WTC11 (cell line): ENCODE results near the gene IPPK. TPM values are rescaled to one million over a fixed set of nuclear protein-coding genes. Genes with fewer than 3 reads are reported as not detected.

Experiments used
- ATAC-seq: fragments of 200-7000 bp; cut with Tn5 transposase; 2 replicates; pipeline ENCODE4 v1.10.0; 2021; ENCODE audit warnings: mild to moderate bottlenecking, moderate library complexity
- CTCF ChIA-PET: fragments of 300-600 bp; sonication (Branson Sonifier 250); formaldehyde crosslinking; loops from one replicate; lab custom pipeline; 2021; ENCODE audit warnings: antibody characterized with exemption; lab: Charles Lee
- POLR2A ChIA-PET: fragments of 350-600 bp; sonication (Branson Sonifier 250); formaldehyde crosslinking; loops from one replicate; lab custom pipeline; 2021; ENCODE audit warnings: antibody characterized with exemption; lab: Charles Lee
- DNase-seq: peaks from one replicate; pipeline ENCODE4 v3.0.0; 2021; ENCODE audit warnings: low spot score
- H3K27ac Mint-ChIP-seq: 2 replicates; pipeline ENCODE4 v1.8.0; 2021; ENCODE audit warnings: mixed read lengths
- H3K27me3 Mint-ChIP-seq: 2 replicates; pipeline ENCODE4 v1.8.0; 2021; ENCODE audit warnings: low read depth, mild to moderate bottlenecking, moderate library complexity, mixed read lengths
- H3K36me3 Mint-ChIP-seq: 2 replicates; pipeline ENCODE4 v1.8.0; 2021; ENCODE audit warnings: mixed read lengths
- H3K4me1 Mint-ChIP-seq: 2 replicates; pipeline ENCODE4 v1.8.0; 2022; ENCODE audit warnings: mixed read lengths
- H3K4me3 Mint-ChIP-seq: 2 replicates; pipeline ENCODE4 v1.8.0; 2021; ENCODE audit warnings: mild to moderate bottlenecking, moderate library complexity, mixed read lengths
- H3K9me3 Mint-ChIP-seq: 2 replicates; pipeline ENCODE4 v1.8.0; 2021; ENCODE audit warnings: mixed read lengths
- E2F1 ChIP-seq: sonication (generic); formaldehyde crosslinking; IDR thresholded peaks from 2 replicates; pipeline ENCODE4 v1.8.0; 2022; ENCODE audit warnings: mild to moderate bottlenecking, missing genetic modification reagents
- FOXK1 ChIP-seq: sonication (generic); formaldehyde crosslinking; IDR thresholded peaks from 2 replicates; pipeline ENCODE4 v1.8.0; 2022; ENCODE audit warnings: mild to moderate bottlenecking, moderate library complexity, missing genetic modification reagents
- GTF2I ChIP-seq: fragments of 250-450 bp; sonication (Bioruptor Pico); conservative IDR thresholded peaks from 2 replicates; pipeline ENCODE4 v1.4.0; 2021; ENCODE audit warnings: mild to moderate bottlenecking
- HMGXB4 ChIP-seq: sonication (generic); formaldehyde crosslinking; IDR thresholded peaks from 2 replicates; pipeline ENCODE4 v1.8.1; 2023; ENCODE audit warnings: mild to moderate bottlenecking, moderate library complexity, missing genetic modification reagents
- MAX ChIP-seq: sonication (generic); formaldehyde crosslinking; IDR thresholded peaks from 2 replicates; pipeline ENCODE4 v1.8.0; 2022; ENCODE audit warnings: mild to moderate bottlenecking, missing genetic modification reagents
- PRRX2 ChIP-seq: fragments of 250-450 bp; sonication (Bioruptor Pico); IDR thresholded peaks from 2 replicates; pipeline ENCODE4 v1.8.0; 2021; ENCODE audit warnings: mild to moderate bottlenecking
- RELA ChIP-seq: sonication (generic); formaldehyde crosslinking; IDR thresholded peaks from 2 replicates; pipeline ENCODE4 v1.8.1; 2022; ENCODE audit warnings: missing genetic modification reagents, mild to moderate bottlenecking, borderline replicate concordance
- SOX15 ChIP-seq: fragments of 250-450 bp; sonication (Bioruptor Pico); IDR thresholded peaks from 2 replicates; pipeline ENCODE4 v1.9.0; 2021; ENCODE audit warnings: mild to moderate bottlenecking
- TP53 ChIP-seq: sonication (generic); formaldehyde crosslinking; IDR thresholded peaks from 2 replicates; pipeline ENCODE4 v1.8.1; 2023; ENCODE audit warnings: mild to moderate bottlenecking, missing genetic modification reagents
- ZNF138 ChIP-seq: sonication (generic); formaldehyde crosslinking; conservative IDR thresholded peaks from 2 replicates; pipeline ENCODE4 v1.8.1; 2022; ENCODE audit warnings: mild to moderate bottlenecking, moderate library complexity, missing genetic modification reagents
- ZNF263 ChIP-seq: sonication (generic); formaldehyde crosslinking; IDR thresholded peaks from 2 replicates; pipeline ENCODE4 v1.8.1; 2022; ENCODE audit warnings: low read depth, mild to moderate bottlenecking, moderate library complexity, missing genetic modification reagents
- ZNF396 ChIP-seq: fragments of 250-450 bp; sonication (Bioruptor Pico); IDR thresholded peaks from 2 replicates; pipeline ENCODE4 v1.8.0; 2021; ENCODE audit warnings: mild to moderate bottlenecking, moderate library complexity, borderline replicate concordance
- ZNF416 ChIP-seq: fragments of 250-450 bp; sonication (Bioruptor Pico); IDR thresholded peaks from 2 replicates; pipeline ENCODE4 v1.9.0; 2021; ENCODE audit warnings: mild to moderate bottlenecking, inconsistent platforms
- ZNF423 ChIP-seq: fragments of 250-450 bp; sonication (Bioruptor Pico); IDR thresholded peaks from 2 replicates; pipeline ENCODE4 v2.1.2; 2022; ENCODE audit warnings: mild to moderate bottlenecking, moderate library complexity
- ZNF425 ChIP-seq: fragments of 250-450 bp; sonication (Bioruptor Pico); conservative IDR thresholded peaks from 2 replicates; pipeline ENCODE4 v1.9.0; 2021; ENCODE audit warnings: mild to moderate bottlenecking
- ZNF671 ChIP-seq: fragments of 250-450 bp; sonication (Bioruptor Pico); IDR thresholded peaks from 2 replicates; pipeline ENCODE4 v1.8.0; 2021; ENCODE audit warnings: mild to moderate bottlenecking
- total RNA-seq: library from RNA; stranded (reverse); gene quantifications from 3 replicates; pipeline ENCODE4 v1.2.3, GENCODE V29; 2021
- TF ChIP-seq, protein P1 (sequence below): sonication (generic); formaldehyde crosslinking; conservative IDR thresholded peaks from 2 replicates; pipeline ENCODE4 v1.8.1; 2023; ENCODE audit warnings: mild to moderate bottlenecking, low read depth, missing genetic modification reagents, moderate library complexity
- TF ChIP-seq, protein P2 (sequence below): sonication (generic); formaldehyde crosslinking; IDR thresholded peaks from 2 replicates; pipeline ENCODE4 v1.8.0; 2022; ENCODE audit warnings: mild to moderate bottlenecking, missing genetic modification reagents
- TF ChIP-seq, protein P3 (sequence below): fragments of 250-450 bp; sonication (Bioruptor Pico); IDR thresholded peaks from 2 replicates; pipeline ENCODE4 v1.8.0; 2021; ENCODE audit warnings: mild to moderate bottlenecking
- TF ChIP-seq, protein P4 (sequence below): fragments of 250-450 bp; sonication (Bioruptor Pico); IDR thresholded peaks from 2 replicates; pipeline ENCODE4 v1.9.0; 2021; ENCODE audit warnings: mild to moderate bottlenecking
- TF ChIP-seq, protein P5 (sequence below): sonication (generic); formaldehyde crosslinking; conservative IDR thresholded peaks from 2 replicates; pipeline ENCODE4 v1.8.1; 2022; ENCODE audit warnings: mild to moderate bottlenecking, missing genetic modification reagents

Gene IPPK
- total RNA-seq, 1 experiment from 2014 or later = 8.6 TPM

DNA sequence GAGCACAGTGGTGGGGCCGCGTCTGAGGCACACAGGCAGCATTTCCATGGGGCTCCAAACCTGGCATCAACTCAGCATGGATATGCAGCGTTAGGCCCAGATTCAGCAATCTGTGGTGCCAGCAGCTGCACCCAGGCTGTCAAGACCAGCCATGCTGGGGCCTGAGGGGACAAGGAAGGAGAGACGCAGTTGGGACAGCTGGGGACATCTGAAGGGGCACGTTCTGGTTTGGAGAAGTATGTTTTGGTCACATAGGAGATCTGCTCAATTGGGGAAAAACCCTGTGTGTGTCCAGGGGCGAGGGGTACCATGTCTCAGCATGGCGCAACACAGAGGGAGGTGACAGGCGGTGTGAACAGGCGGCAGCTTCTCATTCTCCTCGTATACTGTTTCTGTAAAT, 67.5 kb downstream of the IPPK start:
- DNase-seq (no peak), ATAC-seq (no peak)
- H3K9me3 Mint-ChIP-seq = peaks cover 21% of the 10 kb centered on the region
- H3K36me3 Mint-ChIP-seq = peaks cover 17% of the 10 kb centered on the region
- TF ChIP-seq SOX15 (no peak), ZNF138 (CRISPR knock-in tag) (no peak), RELA (no peak), ZNF396 (CRISPR knock-in tag) (no peak), FOXK1 (CRISPR knock-in tag) (no peak)
- TF ChIP-seq, protein P1, sequence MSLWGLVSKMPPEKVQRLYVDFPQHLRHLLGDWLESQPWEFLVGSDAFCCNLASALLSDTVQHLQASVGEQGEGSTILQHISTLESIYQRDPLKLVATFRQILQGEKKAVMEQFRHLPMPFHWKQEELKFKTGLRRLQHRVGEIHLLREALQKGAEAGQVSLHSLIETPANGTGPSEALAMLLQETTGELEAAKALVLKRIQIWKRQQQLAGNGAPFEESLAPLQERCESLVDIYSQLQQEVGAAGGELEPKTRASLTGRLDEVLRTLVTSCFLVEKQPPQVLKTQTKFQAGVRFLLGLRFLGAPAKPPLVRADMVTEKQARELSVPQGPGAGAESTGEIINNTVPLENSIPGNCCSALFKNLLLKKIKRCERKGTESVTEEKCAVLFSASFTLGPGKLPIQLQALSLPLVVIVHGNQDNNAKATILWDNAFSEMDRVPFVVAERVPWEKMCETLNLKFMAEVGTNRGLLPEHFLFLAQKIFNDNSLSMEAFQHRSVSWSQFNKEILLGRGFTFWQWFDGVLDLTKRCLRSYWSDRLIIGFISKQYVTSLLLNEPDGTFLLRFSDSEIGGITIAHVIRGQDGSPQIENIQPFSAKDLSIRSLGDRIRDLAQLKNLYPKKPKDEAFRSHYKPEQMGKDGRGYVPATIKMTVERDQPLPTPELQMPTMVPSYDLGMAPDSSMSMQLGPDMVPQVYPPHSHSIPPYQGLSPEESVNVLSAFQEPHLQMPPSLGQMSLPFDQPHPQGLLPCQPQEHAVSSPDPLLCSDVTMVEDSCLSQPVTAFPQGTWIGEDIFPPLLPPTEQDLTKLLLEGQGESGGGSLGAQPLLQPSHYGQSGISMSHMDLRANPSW (CRISPR knock-in tag) = no peak
- TF ChIP-seq, protein P2, sequence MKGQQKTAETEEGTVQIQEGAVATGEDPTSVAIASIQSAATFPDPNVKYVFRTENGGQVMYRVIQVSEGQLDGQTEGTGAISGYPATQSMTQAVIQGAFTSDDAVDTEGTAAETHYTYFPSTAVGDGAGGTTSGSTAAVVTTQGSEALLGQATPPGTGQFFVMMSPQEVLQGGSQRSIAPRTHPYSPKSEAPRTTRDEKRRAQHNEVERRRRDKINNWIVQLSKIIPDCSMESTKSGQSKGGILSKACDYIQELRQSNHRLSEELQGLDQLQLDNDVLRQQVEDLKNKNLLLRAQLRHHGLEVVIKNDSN (CRISPR knock-in tag) = no peak
- TF ChIP-seq, protein P3, sequence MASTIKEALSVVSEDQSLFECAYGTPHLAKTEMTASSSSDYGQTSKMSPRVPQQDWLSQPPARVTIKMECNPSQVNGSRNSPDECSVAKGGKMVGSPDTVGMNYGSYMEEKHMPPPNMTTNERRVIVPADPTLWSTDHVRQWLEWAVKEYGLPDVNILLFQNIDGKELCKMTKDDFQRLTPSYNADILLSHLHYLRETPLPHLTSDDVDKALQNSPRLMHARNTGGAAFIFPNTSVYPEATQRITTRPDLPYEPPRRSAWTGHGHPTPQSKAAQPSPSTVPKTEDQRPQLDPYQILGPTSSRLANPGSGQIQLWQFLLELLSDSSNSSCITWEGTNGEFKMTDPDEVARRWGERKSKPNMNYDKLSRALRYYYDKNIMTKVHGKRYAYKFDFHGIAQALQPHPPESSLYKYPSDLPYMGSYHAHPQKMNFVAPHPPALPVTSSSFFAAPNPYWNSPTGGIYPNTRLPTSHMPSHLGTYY (CRISPR knock-in tag) = no peak
- TF ChIP-seq, protein P4, sequence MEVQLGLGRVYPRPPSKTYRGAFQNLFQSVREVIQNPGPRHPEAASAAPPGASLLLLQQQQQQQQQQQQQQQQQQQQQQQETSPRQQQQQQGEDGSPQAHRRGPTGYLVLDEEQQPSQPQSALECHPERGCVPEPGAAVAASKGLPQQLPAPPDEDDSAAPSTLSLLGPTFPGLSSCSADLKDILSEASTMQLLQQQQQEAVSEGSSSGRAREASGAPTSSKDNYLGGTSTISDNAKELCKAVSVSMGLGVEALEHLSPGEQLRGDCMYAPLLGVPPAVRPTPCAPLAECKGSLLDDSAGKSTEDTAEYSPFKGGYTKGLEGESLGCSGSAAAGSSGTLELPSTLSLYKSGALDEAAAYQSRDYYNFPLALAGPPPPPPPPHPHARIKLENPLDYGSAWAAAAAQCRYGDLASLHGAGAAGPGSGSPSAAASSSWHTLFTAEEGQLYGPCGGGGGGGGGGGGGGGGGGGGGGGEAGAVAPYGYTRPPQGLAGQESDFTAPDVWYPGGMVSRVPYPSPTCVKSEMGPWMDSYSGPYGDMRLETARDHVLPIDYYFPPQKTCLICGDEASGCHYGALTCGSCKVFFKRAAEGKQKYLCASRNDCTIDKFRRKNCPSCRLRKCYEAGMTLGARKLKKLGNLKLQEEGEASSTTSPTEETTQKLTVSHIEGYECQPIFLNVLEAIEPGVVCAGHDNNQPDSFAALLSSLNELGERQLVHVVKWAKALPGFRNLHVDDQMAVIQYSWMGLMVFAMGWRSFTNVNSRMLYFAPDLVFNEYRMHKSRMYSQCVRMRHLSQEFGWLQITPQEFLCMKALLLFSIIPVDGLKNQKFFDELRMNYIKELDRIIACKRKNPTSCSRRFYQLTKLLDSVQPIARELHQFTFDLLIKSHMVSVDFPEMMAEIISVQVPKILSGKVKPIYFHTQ (CRISPR knock-in tag) = no peak
- no peak overlapping the region for H3K27ac Mint-ChIP-seq
- H3K4me3 Mint-ChIP-seq = no peak overlapping the region
- no peaks in the 10 kb centered on the region for H3K4me1 Mint-ChIP-seq
- ChIA-PET CTCF (interaction anchor here (0.6 to 1.2 kb wide), 5 partner anchors 18 to 462 kb away, joined by 3 to 5 read pairs (median 3); no protein-coding TSS in a partner anchor), POLR2A (no interaction called here)
- H3K27me3 Mint-ChIP-seq = no peaks in the 10 kb centered on the region

DNA sequence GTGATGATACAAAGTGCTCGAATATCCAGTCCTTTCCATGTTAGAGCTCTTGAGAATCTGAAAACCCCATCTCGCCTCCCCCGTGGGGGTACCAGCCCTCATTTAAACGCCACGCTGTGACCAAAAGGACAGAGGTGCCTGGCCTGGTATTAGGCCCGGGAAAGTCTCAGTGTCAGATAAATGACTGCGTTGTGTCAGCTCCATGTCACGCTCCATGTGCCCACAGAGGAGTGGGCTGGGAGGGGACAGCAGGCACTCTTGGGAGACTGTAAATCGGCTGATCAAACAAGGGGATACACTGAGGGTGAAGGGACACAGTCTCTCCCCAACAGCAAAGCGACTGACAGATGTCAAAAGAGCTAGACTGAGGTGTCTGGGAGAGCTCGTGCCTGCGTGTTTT, 68.5 kb downstream of the IPPK start:
- no peaks in the 10 kb centered on the region for H3K4me1 Mint-ChIP-seq
- no peak overlapping the region for H3K4me3 Mint-ChIP-seq
- no peaks in the 10 kb centered on the region for H3K27me3 Mint-ChIP-seq
- H3K36me3 Mint-ChIP-seq = peaks cover 17% of the 10 kb centered on the region
- ATAC-seq = no peak
- H3K27ac Mint-ChIP-seq = no peak overlapping the region
- ChIA-PET POLR2A (no interaction called here), CTCF (interaction anchor here (1.2 kb wide), 1 partner anchor 99 kb away, joined by 3 read pairs; no protein-coding TSS in a partner anchor)
- peaks cover 21% of the 10 kb centered on the region for H3K9me3 Mint-ChIP-seq
- DNase-seq = no peak
- TF ChIP-seq RELA (no peak), ZNF423 (CRISPR knock-in tag) (no peak), GTF2I (no peak), ZNF263 (CRISPR knock-in tag) (no peak), ZNF416 (CRISPR knock-in tag) (no peak), HMGXB4 (no peak), ZNF671 (CRISPR knock-in tag) (no peak), E2F1 (no peak), MAX (CRISPR knock-in tag) (no peak), TP53 (CRISPR knock-in tag) (no peak), PRRX2 (no peak), ZNF425 (CRISPR knock-in tag) (no peak)
- TF ChIP-seq, protein P2 (CRISPR knock-in tag) = no peak
- TF ChIP-seq, protein P5, sequence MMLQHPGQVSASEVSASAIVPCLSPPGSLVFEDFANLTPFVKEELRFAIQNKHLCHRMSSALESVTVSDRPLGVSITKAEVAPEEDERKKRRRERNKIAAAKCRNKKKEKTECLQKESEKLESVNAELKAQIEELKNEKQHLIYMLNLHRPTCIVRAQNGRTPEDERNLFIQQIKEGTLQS (CRISPR knock-in tag) = no peak
